GM23338 (cell line): ENCODE measurements around the gene LYPLAL1. TPM values are rescaled to one million over a fixed set of nuclear protein-coding genes. Genes with fewer than 3 reads are reported as not detected.

Experiments used
- ATAC-seq: fragments of 200-7000 bp; cut with Tn5 transposase; 3 replicates; pipeline ENCODE4 v1.9.1; 2020
- DNase-seq: peaks from one replicate; pipeline ENCODE4 v3.0.0-alpha.2; 2015; ENCODE audit warnings: low spot score
- H2AFZ ChIP-seq: fragments of 200-600 bp; sonication (generic); 2 replicates; pipeline ENCODE4 v1.8.0; 2016; ENCODE audit warnings: antibody characterized with exemption, mild to moderate bottlenecking, moderate library complexity
- H3F3A ChIP-seq: fragments of 200-600 bp; sonication (generic); replicated peaks from 2 replicates; pipeline ENCODE4 v1.8.0; 2017; ENCODE audit warnings: antibody characterized with exemption, mixed run types, low read depth
- H3K27ac ChIP-seq: fragments of 200-600 bp; sonication (generic); 2 replicates; pipeline ENCODE4 v1.6.1; 2016; ENCODE audit warnings: low read depth
- H3K27me3 ChIP-seq: fragments of 200-600 bp; sonication (generic); 2 replicates; pipeline ENCODE4 v1.8.0; 2016; ENCODE audit warnings: mild to moderate bottlenecking, mixed run types, moderate library complexity; ENCODE audit not compliant: insufficient read depth
- H3K36me3 ChIP-seq: fragments of 200-600 bp; sonication (generic); 2 replicates; pipeline ENCODE4 v1.8.0; 2016; ENCODE audit warnings: mild to moderate bottlenecking; ENCODE audit not compliant: insufficient read depth
- H3K4me1 ChIP-seq: fragments of 200-600 bp; sonication (generic); 2 replicates; pipeline ENCODE4 v1.8.0; 2016; ENCODE audit warnings: mild to moderate bottlenecking, moderate library complexity; ENCODE audit not compliant: insufficient read depth
- H3K4me2 ChIP-seq: fragments of 200-600 bp; sonication (generic); 2 replicates; pipeline ENCODE4 v1.7.1; 2017; ENCODE audit warnings: mixed run types
- H3K4me3 ChIP-seq: fragments of 200-600 bp; sonication (generic); 2 replicates; pipeline ENCODE4 v1.6.1; 2016; ENCODE audit warnings: mixed run types
- H3K79me2 ChIP-seq: fragments of 200-600 bp; sonication (generic); replicated peaks from 2 replicates; pipeline ENCODE4 v1.8.0; 2017; ENCODE audit warnings: mild to moderate bottlenecking; ENCODE audit not compliant: insufficient read depth
- H3K9me2 ChIP-seq: fragments of 200-600 bp; sonication (generic); 2 replicates; pipeline ENCODE4 v1.8.0; 2017; ENCODE audit not compliant: insufficient read depth
- H4K20me1 ChIP-seq: fragments of 200-600 bp; sonication (generic); replicated peaks from 2 replicates; pipeline ENCODE4 v1.8.0; 2017; ENCODE audit warnings: mild to moderate bottlenecking; ENCODE audit not compliant: insufficient read depth
- H3K27ac Mint-ChIP-seq: 2 replicates; pipeline ENCODE4 v1.8.0; 2020; ENCODE audit warnings: inconsistent platforms, mild to moderate bottlenecking, moderate library complexity, mixed read lengths
- H3K27me3 Mint-ChIP-seq: 3 replicates; pipeline ENCODE4 v1.8.0; 2022; ENCODE audit warnings: low read depth, mild to moderate bottlenecking, moderate library complexity, mixed read lengths, inconsistent platforms; ENCODE audit not compliant: insufficient read depth, poor library complexity
- H3K36me3 Mint-ChIP-seq: 3 replicates; pipeline ENCODE4 v1.8.0; 2021; ENCODE audit warnings: low read depth, mild to moderate bottlenecking, inconsistent platforms, moderate library complexity, mixed read lengths
- H3K4me1 Mint-ChIP-seq: 3 replicates; pipeline ENCODE4 v1.8.0; 2020; ENCODE audit warnings: mild to moderate bottlenecking, inconsistent platforms, mixed read lengths
- H3K4me3 Mint-ChIP-seq: 3 replicates; pipeline ENCODE4 v1.8.0; 2021; ENCODE audit warnings: moderate library complexity, mild to moderate bottlenecking, inconsistent platforms, mixed read lengths
- H3K9me3 Mint-ChIP-seq: 3 replicates; pipeline ENCODE4 v1.8.0; 2020; ENCODE audit warnings: moderate library complexity, mild to moderate bottlenecking, inconsistent platforms, mixed read lengths
- CREB1 ChIP-seq: fragments of 250-450 bp; sonication (Bioruptor Pico); IDR thresholded peaks from 2 replicates; pipeline ENCODE4 v1.5.0; 2020; ENCODE audit warnings: low read depth, mild to moderate bottlenecking, moderate library complexity
- CTCF ChIP-seq, 2 experiments: fragments of 200-600 bp in 1 of 2; sonication (generic) in 1 of 2; conservative IDR thresholded peaks; 2 replicates each; pipeline versions ENCODE4 v1.5.1 to v1.6.1; 2016 to 2017; ENCODE audit warnings: antibody characterized with exemption in 2 of 2, low read depth in 2 of 2, mild to moderate bottlenecking in 2 of 2, moderate library complexity in 1 of 2
- EZH2 ChIP-seq: fragments of 200-600 bp; sonication (generic); IDR thresholded peaks from one replicate; pipeline ENCODE4 v1.8.0; 2017; ENCODE audit warnings: antibody characterized with exemption, mild to moderate bottlenecking, low read depth; ENCODE audit not compliant: unreplicated experiment
- EZH2phosphoT487 ChIP-seq: fragments of 200-600 bp; sonication (generic); IDR thresholded peaks from one replicate; pipeline ENCODE4 v1.8.1; 2018; ENCODE audit warnings: antibody characterized with exemption; ENCODE audit not compliant: unreplicated experiment
- JUNB ChIP-seq: IDR thresholded peaks from one replicate; pipeline ENCODE4 v1.6.1; 2016; ENCODE audit warnings: antibody characterized with exemption; ENCODE audit not compliant: unreplicated experiment
- NANOG ChIP-seq: IDR thresholded peaks from 2 replicates; pipeline ENCODE4 v1.6.1; 2016; ENCODE audit warnings: antibody characterized with exemption, borderline replicate concordance
- POLR2AphosphoS5 ChIP-seq: IDR thresholded peaks from 2 replicates; pipeline ENCODE4 v1.6.1; 2016; ENCODE audit warnings: antibody characterized with exemption, low read depth
- REST ChIP-seq: IDR thresholded peaks from one replicate; pipeline ENCODE4 v1.6.1; 2018; ENCODE audit warnings: antibody characterized with exemption; ENCODE audit not compliant: unreplicated experiment
- STAT1 ChIP-seq: IDR thresholded peaks from one replicate; pipeline ENCODE4 v1.6.1; 2016; ENCODE audit warnings: antibody characterized with exemption; ENCODE audit not compliant: unreplicated experiment
- ZNF114 ChIP-seq: fragments of 250-450 bp; sonication (Bioruptor Pico); IDR thresholded peaks from 2 replicates; pipeline ENCODE4 v1.5.0; 2020; ENCODE audit warnings: mild to moderate bottlenecking, moderate library complexity
- ZNF331 ChIP-seq: fragments of 250-450 bp; sonication (Bioruptor Pico); IDR thresholded peaks from 2 replicates; pipeline ENCODE4 v1.5.0; 2020; ENCODE audit warnings: low read depth, mild to moderate bottlenecking, moderate library complexity
- polyA plus RNA-seq: library from polyadenylated mRNA; unstranded; fragments of >200 nt; fragmentation: Nextera tagmentation; extraction: Ambion mirVana; gene quantifications from 2 replicates; pipeline ENCODE4 v1.2.1, GENCODE V29; 2016
- total RNA-seq: library from RNA; depleted of rRNA; stranded (reverse); fragments of >200 nt; shearing (Covaris generic); gene quantifications from 2 replicates; pipeline ENCODE4 v1.2.3, GENCODE V29; 2014
- TF ChIP-seq, protein P1 (sequence below): IDR thresholded peaks from 2 replicates; pipeline ENCODE4 v1.6.1; 2016; ENCODE audit warnings: antibody characterized with exemption
- TF ChIP-seq, protein P2 (sequence below): fragments of 250-450 bp; sonication (Bioruptor Pico); IDR thresholded peaks from 2 replicates; pipeline ENCODE4 v1.5.0; 2020; ENCODE audit warnings: mild to moderate bottlenecking, moderate library complexity

Gene LYPLAL1
- total and polyA plus RNA-seq, 2 experiments from 2014 or later = 9.9 to 60.2 TPM

- H3K4me1 Mint-ChIP-seq = no peaks in the 10 kb centered on the region
- no peak overlapping the region for H2AFZ ChIP-seq
- no peaks in the 10 kb centered on the region for H4K20me1 ChIP-seq
- H3K36me3 ChIP-seq = no peaks in the 10 kb centered on the region
- no peak overlapping the region for H3K4me3 Mint-ChIP-seq
- H3K4me1 ChIP-seq = no peaks in the 10 kb centered on the region
- H3K27me3 ChIP-seq = no peaks in the 10 kb centered on the region
- H3K9me2 ChIP-seq = no peaks in the 10 kb centered on the region
- H3F3A ChIP-seq = no peaks in the 10 kb centered on the region
- no peak overlapping the region for H3K27ac ChIP-seq
- H3K79me2 ChIP-seq = no peaks in the 10 kb centered on the region
- no peak overlapping the region for H3K4me2 ChIP-seq
- H3K9me3 Mint-ChIP-seq = no peaks in the 10 kb centered on the region
- TF ChIP-seq STAT1 (no peak), JUNB (no peak), NANOG (no peak), ZNF114 (CRISPR knock-in tag) (no peak), EZH2 (no peak), ZNF331 (no peak), CREB1 (CRISPR knock-in tag) (no peak), POLR2AphosphoS5 (no peak), CTCF (conservative IDR thresholded peaks at IDR 0.05; ENCODE audit: low read depth in 2 of 2) (no peak), EZH2phosphoT487 (no peak), REST (no peak)
- TF ChIP-seq, protein P1, sequence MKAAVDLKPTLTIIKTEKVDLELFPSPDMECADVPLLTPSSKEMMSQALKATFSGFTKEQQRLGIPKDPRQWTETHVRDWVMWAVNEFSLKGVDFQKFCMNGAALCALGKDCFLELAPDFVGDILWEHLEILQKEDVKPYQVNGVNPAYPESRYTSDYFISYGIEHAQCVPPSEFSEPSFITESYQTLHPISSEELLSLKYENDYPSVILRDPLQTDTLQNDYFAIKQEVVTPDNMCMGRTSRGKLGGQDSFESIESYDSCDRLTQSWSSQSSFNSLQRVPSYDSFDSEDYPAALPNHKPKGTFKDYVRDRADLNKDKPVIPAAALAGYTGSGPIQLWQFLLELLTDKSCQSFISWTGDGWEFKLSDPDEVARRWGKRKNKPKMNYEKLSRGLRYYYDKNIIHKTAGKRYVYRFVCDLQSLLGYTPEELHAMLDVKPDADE = no peak
- TF ChIP-seq, protein P2, sequence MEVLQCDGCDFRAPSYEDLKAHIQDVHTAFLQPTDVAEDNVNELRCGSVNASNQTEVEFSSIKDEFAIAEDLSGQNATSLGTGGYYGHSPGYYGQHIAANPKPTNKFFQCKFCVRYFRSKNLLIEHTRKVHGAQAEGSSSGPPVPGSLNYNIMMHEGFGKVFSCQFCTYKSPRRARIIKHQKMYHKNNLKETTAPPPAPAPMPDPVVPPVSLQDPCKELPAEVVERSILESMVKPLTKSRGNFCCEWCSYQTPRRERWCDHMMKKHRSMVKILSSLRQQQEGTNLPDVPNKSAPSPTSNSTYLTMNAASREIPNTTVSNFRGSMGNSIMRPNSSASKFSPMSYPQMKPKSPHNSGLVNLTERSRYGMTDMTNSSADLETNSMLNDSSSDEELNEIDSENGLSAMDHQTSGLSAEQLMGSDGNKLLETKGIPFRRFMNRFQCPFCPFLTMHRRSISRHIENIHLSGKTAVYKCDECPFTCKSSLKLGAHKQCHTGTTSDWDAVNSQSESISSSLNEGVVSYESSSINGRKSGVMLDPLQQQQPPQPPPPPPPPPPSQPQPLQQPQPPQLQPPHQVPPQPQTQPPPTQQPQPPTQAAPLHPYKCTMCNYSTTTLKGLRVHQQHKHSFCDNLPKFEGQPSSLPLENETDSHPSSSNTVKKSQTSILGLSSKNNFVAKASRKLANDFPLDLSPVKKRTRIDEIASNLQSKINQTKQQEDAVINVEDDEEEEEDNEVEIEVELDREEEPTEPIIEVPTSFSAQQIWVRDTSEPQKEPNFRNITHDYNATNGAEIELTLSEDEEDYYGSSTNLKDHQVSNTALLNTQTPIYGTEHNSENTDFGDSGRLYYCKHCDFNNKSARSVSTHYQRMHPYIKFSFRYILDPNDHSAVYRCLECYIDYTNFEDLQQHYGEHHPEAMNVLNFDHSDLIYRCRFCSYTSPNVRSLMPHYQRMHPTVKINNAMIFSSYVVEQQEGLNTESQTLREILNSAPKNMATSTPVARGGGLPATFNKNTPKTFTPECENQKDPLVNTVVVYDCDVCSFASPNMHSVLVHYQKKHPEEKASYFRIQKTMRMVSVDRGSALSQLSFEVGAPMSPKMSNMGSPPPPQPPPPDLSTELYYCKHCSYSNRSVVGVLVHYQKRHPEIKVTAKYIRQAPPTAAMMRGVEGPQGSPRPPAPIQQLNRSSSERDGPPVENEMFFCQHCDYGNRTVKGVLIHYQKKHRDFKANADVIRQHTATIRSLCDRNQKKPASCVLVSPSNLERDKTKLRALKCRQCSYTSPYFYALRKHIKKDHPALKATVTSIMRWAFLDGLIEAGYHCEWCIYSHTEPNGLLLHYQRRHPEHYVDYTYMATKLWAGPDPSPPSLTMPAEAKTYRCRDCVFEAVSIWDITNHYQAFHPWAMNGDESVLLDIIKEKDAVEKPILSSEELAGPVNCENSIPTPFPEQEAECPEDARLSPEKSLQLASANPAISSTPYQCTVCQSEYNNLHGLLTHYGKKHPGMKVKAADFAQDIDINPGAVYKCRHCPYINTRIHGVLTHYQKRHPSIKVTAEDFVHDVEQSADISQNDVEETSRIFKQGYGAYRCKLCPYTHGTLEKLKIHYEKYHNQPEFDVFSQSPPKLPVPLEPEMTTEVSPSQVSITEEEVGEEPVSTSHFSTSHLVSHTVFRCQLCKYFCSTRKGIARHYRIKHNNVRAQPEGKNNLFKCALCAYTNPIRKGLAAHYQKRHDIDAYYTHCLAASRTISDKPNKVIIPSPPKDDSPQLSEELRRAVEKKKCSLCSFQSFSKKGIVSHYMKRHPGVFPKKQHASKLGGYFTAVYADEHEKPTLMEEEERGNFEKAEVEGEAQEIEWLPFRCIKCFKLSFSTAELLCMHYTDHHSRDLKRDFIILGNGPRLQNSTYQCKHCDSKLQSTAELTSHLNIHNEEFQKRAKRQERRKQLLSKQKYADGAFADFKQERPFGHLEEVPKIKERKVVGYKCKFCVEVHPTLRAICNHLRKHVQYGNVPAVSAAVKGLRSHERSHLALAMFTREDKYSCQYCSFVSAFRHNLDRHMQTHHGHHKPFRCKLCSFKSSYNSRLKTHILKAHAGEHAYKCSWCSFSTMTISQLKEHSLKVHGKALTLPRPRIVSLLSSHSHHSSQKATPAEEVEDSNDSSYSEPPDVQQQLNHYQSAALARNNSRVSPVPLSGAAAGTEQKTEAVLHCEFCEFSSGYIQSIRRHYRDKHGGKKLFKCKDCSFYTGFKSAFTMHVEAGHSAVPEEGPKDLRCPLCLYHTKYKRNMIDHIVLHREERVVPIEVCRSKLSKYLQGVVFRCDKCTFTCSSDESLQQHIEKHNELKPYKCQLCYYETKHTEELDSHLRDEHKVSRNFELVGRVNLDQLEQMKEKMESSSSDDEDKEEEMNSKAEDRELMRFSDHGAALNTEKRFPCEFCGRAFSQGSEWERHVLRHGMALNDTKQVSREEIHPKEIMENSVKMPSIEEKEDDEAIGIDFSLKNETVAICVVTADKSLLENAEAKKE (CRISPR knock-in tag) = no peak
- ATAC-seq (no peak), DNase-seq (no peak)
- H3K4me3 ChIP-seq = no peak overlapping the region
- H3K27ac Mint-ChIP-seq = no peak overlapping the region
- no peaks in the 10 kb centered on the region; the same call in 2 of the 3 replicates for H3K36me3 Mint-ChIP-seq
- H3K27me3 Mint-ChIP-seq = no peaks in the 10 kb centered on the region
These were observed 59.2 kb downstream of the LYPLAL1 start for GRCh38 chr1:219232890-219233289.
